PC-3 (cell line): ENCODE results near the gene ATP6V0E2.

Experiments
- CTCF ChIP-seq: fragments of 300-600 bp; sonication (generic); conservative IDR thresholded peaks from 2 replicates; pipeline ENCODE4 v1.5.1; 2017; ENCODE audit warnings: antibody characterized with exemption, low read depth, mild to moderate bottlenecking, low read length
- EZH2 ChIP-seq: fragments of 300-600 bp; sonication (generic); IDR thresholded peaks from one replicate; pipeline ENCODE4 v1.6.1; 2017; ENCODE audit warnings: antibody characterized with exemption, mild to moderate bottlenecking, low read length; ENCODE audit not compliant: unreplicated experiment
- EZH2phosphoT487 ChIP-seq: fragments of 300-600 bp; sonication (generic); IDR thresholded peaks from 2 replicates; pipeline ENCODE4 v1.6.1; 2018; ENCODE audit warnings: mild to moderate bottlenecking, antibody characterized with exemption, low read length, borderline replicate concordance

DNA sequence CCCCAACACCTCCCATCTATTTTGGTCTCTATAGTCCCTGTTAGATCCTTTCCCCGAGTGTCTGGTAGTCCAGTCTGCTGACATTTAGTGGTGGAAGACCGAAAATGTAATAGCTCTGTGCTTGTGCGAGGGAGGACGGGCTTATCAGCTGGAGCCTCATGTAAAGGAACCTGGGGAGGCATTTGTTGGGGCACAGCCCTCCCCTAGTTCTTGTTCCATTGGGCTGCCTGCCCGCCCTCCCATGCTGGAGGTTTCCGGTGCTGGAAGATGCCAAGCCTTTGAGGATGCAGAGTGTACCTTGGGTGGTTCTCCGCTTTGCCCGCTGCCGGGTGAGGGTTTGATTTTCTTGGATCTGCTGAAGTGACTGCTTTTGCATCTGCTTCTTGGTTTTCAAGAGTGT, 30.2 kb upstream of the ATP6V0E2 start:
- TF ChIP-seq CTCF = no peak
- TF ChIP-seq EZH2 = no peak
- no peak for TF ChIP-seq EZH2phosphoT487
